T-cell (primary cell): Measurements from ENCODE around the gene SIAE. TPM values are rescaled to one million over a fixed set of nuclear protein-coding genes. Genes with fewer than 3 reads are reported as not detected.

ENCODE experiments used
- ATAC-seq, 4 experiments: fragments of 200-7000 bp in 3 of 4; fragments of 150-1000 bp in 1 of 4; cut with Tn5 transposase; replicated peaks in 1 of 4; 1 replicate in 3 of 4; 2 replicates in 1 of 4; pipeline ENCODE4 v1.10.0; 2021; ENCODE audit warnings: moderate library complexity in 3 of 4, mild to moderate bottlenecking in 2 of 4, moderate number of reproducible peaks in 1 of 4
- CTCF ChIA-PET, 2 donors: fragments of 300-600 bp; sonication (Branson Sonifier 250); formaldehyde crosslinking; loops; one replicate each; lab custom pipeline; 2022; ENCODE audit warnings: antibody characterized with exemption in 2 of 2; lab: Charles Lee
- POLR2A ChIA-PET, 2 donors: fragments of 300-600 bp; sonication (Branson Sonifier 250); formaldehyde crosslinking; loops; one replicate each; lab custom pipeline; 2022; ENCODE audit warnings: antibody characterized with exemption in 2 of 2; lab: Charles Lee
- DNase-seq, 35 experiments: peaks; one replicate each; pipeline versions ENCODE4 v3.0.0 to v3.0.0-alpha.2; 2013 to 2023
- H3K27ac ChIP-seq: one replicate; pipeline ENCODE4 v1.5.1; 2013; ENCODE audit warnings: low read length
- H3K27me3 ChIP-seq, 2 experiments: replicated peaks in 1 of 2; 1 replicate in 1 of 2; 2 replicates in 1 of 2; pipeline versions ENCODE4 v1.6.1 to v1.7.0; 2013; ENCODE audit warnings: low read length in 1 of 2, mixed read lengths in 1 of 2; ENCODE audit not compliant: control insufficient read depth in 2 of 2, insufficient read depth in 2 of 2; ENCODE audit errors: extremely low read depth in 1 of 2
- H3K36me3 ChIP-seq, 2 donors: 1 replicate in 1 of 2; 2 replicates in 1 of 2; pipeline versions ENCODE4 v1.6.1 to v1.7.0; 2013; ENCODE audit warnings: low read length in 1 of 2; ENCODE audit not compliant: control insufficient read depth in 2 of 2, insufficient read depth in 1 of 2; ENCODE audit errors: extremely low read depth in 1 of 2
- H3K4me1 ChIP-seq, 2 experiments: 1 replicate in 1 of 2; 2 replicates in 1 of 2; pipeline versions ENCODE4 v1.6.1 to v1.7.0; 2013; ENCODE audit warnings: low read length in 2 of 2, mixed read lengths in 1 of 2; ENCODE audit not compliant: insufficient read depth in 2 of 2, control insufficient read depth in 1 of 2; ENCODE audit errors: extremely low read depth in 1 of 2
- H3K4me3 ChIP-seq, 2 donors: 1 replicate in 1 of 2; 2 replicates in 1 of 2; pipeline versions ENCODE4 v1.5.1 to v1.7.0; 2013; ENCODE audit warnings: mild to moderate bottlenecking in 2 of 2, low read length in 1 of 2, moderate library complexity in 1 of 2; ENCODE audit not compliant: control insufficient read depth in 1 of 2; ENCODE audit errors: extremely low read depth in 1 of 2
- H3K9me3 ChIP-seq: 2 replicates; pipeline ENCODE4 v1.7.0; 2013
- H3K27ac Mint-ChIP-seq, 2 donors: one replicate each; pipeline ENCODE4 v1.8.0; 2020 to 2021; ENCODE audit warnings: mild to moderate bottlenecking in 2 of 2, mixed read lengths in 2 of 2
- H3K27me3 Mint-ChIP-seq, 2 donors: one replicate each; pipeline ENCODE4 v1.8.0; 2021 to 2022; ENCODE audit warnings: mixed read lengths in 2 of 2
- H3K36me3 Mint-ChIP-seq: one replicate; pipeline ENCODE4 v1.8.0; 2021; ENCODE audit warnings: mixed read lengths
- H3K4me1 Mint-ChIP-seq, 3 donors: one replicate each; pipeline ENCODE4 v1.8.0; 2020 to 2022; ENCODE audit warnings: mixed read lengths in 3 of 3, mild to moderate bottlenecking in 1 of 3
- H3K4me3 Mint-ChIP-seq, 3 donors: one replicate each; pipeline ENCODE4 v1.8.0; 2020 to 2022; ENCODE audit warnings: mild to moderate bottlenecking in 3 of 3, mixed read lengths in 3 of 3, moderate library complexity in 3 of 3
- H3K9me3 Mint-ChIP-seq, 3 donors: one replicate each; pipeline ENCODE4 v1.8.0; 2020 to 2022; ENCODE audit warnings: mixed read lengths in 3 of 3
- WGBS: methylation state at CpG from one replicate; pipeline ENCODE4 v1.1.5; 2013; ENCODE audit warnings: missing lambda C conversion rate; ENCODE audit not compliant: insufficient coverage; 5-methylcytosine and 5-hydroxymethylcytosine counted together
- total RNA-seq, 35 experiments: library from RNA in 6 of 35; stranded (reverse) in 6 of 35; fragments of 120-200 nt in 1 of 35; gene quantifications; one replicate each; pipeline versions ENCODE4 v1.2.1 to v1.2.4 and lab custom pipeline; 2013 to 2026

Gene SIAE
- total RNA-seq, 5 donors from 2014 or later (not counting 1 experiment from before 2014, with no cell fraction given), result 3.7 to 9.7 (median 6.2) TPM

GRCh38 chr11:124674168-124674517 is 604 bp upstream of the SIAE start:
- Histone ChIP-seq H3K4me1 (peaks cover 29 to 32% of the 10 kb centered on the region in 2 experiments), H3K27ac (peak overlapping the region; percentile 78), H3K4me3 (peak overlapping the region in 1 of 2 donors; percentile 77), H3K27me3 (no peaks in the 10 kb centered on the region), H3K9me3 (no peaks in the 10 kb centered on the region), H3K36me3 (no peaks in the 10 kb centered on the region)
- ATAC-seq (no peak), DNase-seq (peak in 1 of 35 experiments; percentile 8)
- 50% methylated on average over 12 of the region's 18 CpGs for WGBS
- H3K36me3 Mint-ChIP-seq, result no peaks in the 10 kb centered on the region
- H3K27me3 Mint-ChIP-seq, result no peaks in the 10 kb centered on the region
- H3K4me1 Mint-ChIP-seq, result peaks cover 29 to 34% (median 31%) of the 10 kb centered on the region in 3 donors
- CTCF ChIA-PET, result interaction anchor here (0.6 to 1.4 kb wide), 11 partner anchors 9 to 916 kb away, joined by 3 to 10 read pairs (median 3); partner anchors contain the start of gene TBRG1 (in 1 of the 2)
- H3K4me3 Mint-ChIP-seq, result peak overlapping the region; percentile 80 to 88 (median 84)
- no peaks in the 10 kb centered on the region for H3K9me3 Mint-ChIP-seq
- peak overlapping the region; percentile 91 for H3K27ac Mint-ChIP-seq
- POLR2A ChIA-PET, result interaction anchor here (0.6 to 1.0 kb wide), 8 partner anchors 12 to 959 kb away, joined by 3 to 6 read pairs (median 4); partner anchors contain the start of genes MSANTD2 (in 1 of the 2) and TBRG1 (in 1 of the 2)

GRCh38 chr11:124672536-124673215 is 863 bp downstream of the SIAE start:
- Mint-ChIP-seq H3K27me3 (no peaks in the 10 kb centered on the region), H3K4me3 (peak overlapping the region; percentile 80 to 88 (median 84)), H3K36me3 (no peaks in the 10 kb centered on the region), H3K9me3 (no peaks in the 10 kb centered on the region), H3K4me1 (peaks cover 29 to 34% (median 31%) of the 10 kb centered on the region in 3 donors), H3K27ac (peak overlapping the region; percentile 77 to 91)
- ATAC-seq (no peak), DNase-seq (peak in 1 of 35 experiments; percentile 21)
- Histone ChIP-seq H3K9me3 (no peaks in the 10 kb centered on the region), H3K4me1 (peaks cover 30 to 33% of the 10 kb centered on the region in 2 experiments), H3K27me3 (no peaks in the 10 kb centered on the region), H3K4me3 (peak overlapping the region; percentile 71 to 77), H3K27ac (peak overlapping the region; percentile 78), H3K36me3 (no peaks in the 10 kb centered on the region)
- 92% methylated on average over 2 of the region's 7 CpGs for WGBS
- ChIA-PET POLR2A (no interaction called here), CTCF (interaction anchor here (1.0 to 1.4 kb wide), 3 partner anchors 50 to 121 kb away, joined by 3 to 9 read pairs (median 4); partner anchors contain the start of gene TBRG1 (in 1 of the 2))

GRCh38 chr11:124670732-124671131 is 2.8 kb downstream of the SIAE start:
- Mint-ChIP-seq H3K4me1 (peaks cover 29 to 34% (median 30%) of the 10 kb centered on the region in 3 donors), H3K36me3 (peaks cover 4% of the 10 kb centered on the region), H3K27me3 (no peaks in the 10 kb centered on the region), H3K4me3 (peak overlapping the region; percentile 1 to 55 (median 19)), H3K9me3 (no peaks in the 10 kb centered on the region), H3K27ac (peak overlapping the region; percentile 72 to 80)
- Histone ChIP-seq H3K36me3 (no peaks in the 10 kb centered on the region), H3K27ac (no peak overlapping the region), H3K4me3 (no peak overlapping the region), H3K27me3 (no peaks in the 10 kb centered on the region), H3K9me3 (no peaks in the 10 kb centered on the region), H3K4me1 (peaks cover 30 to 33% of the 10 kb centered on the region in 2 experiments)
- DNase-seq (peak in 34 of 35 experiments; percentile 25 to 77 (median 57)), ATAC-seq (peak; percentile 56 to 75 (median 63))
- 31% methylated on average over 2 of the region's 3 CpGs for WGBS
- ChIA-PET CTCF (interaction anchor here (0.5 to 3.5 kb wide), 24 partner anchors 16 to 283 kb away, joined by 3 to 59 read pairs (median 6); partner anchors contain the start of genes ESAM (in 2 of the 2), CCDC15 (in 1 of the 2), MSANTD2 (in 1 of the 2) and TBRG1 (in 1 of the 2)), POLR2A (interaction anchor here (0.5 to 1.0 kb wide), 5 partner anchors 48 to 187 kb away, joined by 3 to 5 read pairs (median 3); partner anchors contain the start of gene TBRG1 (in 1 of the 2))

GRCh38 chr11:124669193-124669592 is 4.3 kb downstream of the SIAE start:
- no peak overlapping the region for H3K27ac Mint-ChIP-seq

GRCh38 chr11:124667601-124668000 is 5.9 kb downstream of the SIAE start:
- POLR2A ChIA-PET, result no interaction called here
- H3K36me3 Mint-ChIP-seq, result peaks cover 13% of the 10 kb centered on the region
- no peaks in the 10 kb centered on the region for H3K36me3 ChIP-seq
- CTCF ChIA-PET, result interaction anchor here in 1 of 2 donors (0.6 kb wide), 1 partner anchor 8 kb away, joined by 4 read pairs; no protein-coding TSS in a partner anchor
- peaks cover 13 to 26% of the 10 kb centered on the region in 2 experiments for H3K4me1 ChIP-seq
- H3K27ac Mint-ChIP-seq, result no peak overlapping the region
- H3K9me3 ChIP-seq, result no peaks in the 10 kb centered on the region
- H3K9me3 Mint-ChIP-seq, result no peaks in the 10 kb centered on the region
- H3K4me1 Mint-ChIP-seq, result peaks cover 6 to 20% (median 11%) of the 10 kb centered on the region in 3 donors
- ATAC-seq (no peak), DNase-seq (no peak)
- H3K27ac ChIP-seq, result no peak overlapping the region
- 98% methylated on average over 3 of the region's 3 CpGs for WGBS
- H3K27me3 Mint-ChIP-seq, result no peaks in the 10 kb centered on the region
- H3K4me3 Mint-ChIP-seq, result no peak overlapping the region
- H3K4me3 ChIP-seq, result no peak overlapping the region
- H3K27me3 ChIP-seq, result no peaks in the 10 kb centered on the region

More at GRCh38 chr11:124669193-124669592, 4.3 kb downstream of the SIAE start:
- 33% methylated on average over 3 of the region's 8 CpGs for WGBS
- H3K4me3 ChIP-seq, result no peak overlapping the region
- peaks cover 19 to 30% (median 22%) of the 10 kb centered on the region in 3 donors for H3K4me1 Mint-ChIP-seq
- DNase-seq (peak in 24 of 35 experiments; percentile 4 to 79 (median 20)), ATAC-seq (no peak)
- H3K9me3 ChIP-seq, result no peaks in the 10 kb centered on the region
- no peaks in the 10 kb centered on the region for H3K36me3 ChIP-seq
- peaks cover 13% of the 10 kb centered on the region for H3K36me3 Mint-ChIP-seq
- H3K4me3 Mint-ChIP-seq, result no peak overlapping the region
- no peak overlapping the region for H3K27ac ChIP-seq
- ChIA-PET POLR2A (interaction anchor here in 1 of 2 donors (0.5 to 0.6 kb wide), 2 partner anchors 77 to 94 kb away, joined by 3 to 6 read pairs; no protein-coding TSS in a partner anchor), CTCF (interaction anchor here (0.6 to 3.5 kb wide), 35 partner anchors 9 to 287 kb away, joined by 3 to 59 read pairs (median 4); partner anchors contain the start of genes ESAM (in 2 of the 2), MSANTD2 (in 1 of the 2), NRGN (in 1 of the 2) and TBRG1 (in 1 of the 2))
- no peaks in the 10 kb centered on the region for H3K27me3 Mint-ChIP-seq
- no peaks in the 10 kb centered on the region for H3K27me3 ChIP-seq
- H3K9me3 Mint-ChIP-seq, result no peaks in the 10 kb centered on the region
- peaks cover 26 to 31% of the 10 kb centered on the region in 2 experiments for H3K4me1 ChIP-seq

GRCh38 chr11:124663861-124664260 is 9.7 kb downstream of the SIAE start:
- ChIA-PET CTCF (interaction anchor here (0.6 to 1.3 kb wide), 3 partner anchors 82 to 173 kb away, joined by 3 to 4 read pairs (median 3); no protein-coding TSS in a partner anchor), POLR2A (no interaction called here)
- peaks cover 18% of the 10 kb centered on the region for H3K36me3 Mint-ChIP-seq
- no peaks in the 10 kb centered on the region for H3K4me1 Mint-ChIP-seq
- WGBS, result no CpG with 5 or more reads among the region's 2 CpGs
- Histone ChIP-seq H3K4me1 (no peaks in the 10 kb centered on the region), H3K36me3 (peaks cover 0 to 4% of the 10 kb centered on the region in 2 donors), H3K4me3 (no peak overlapping the region), H3K27me3 (no peaks in the 10 kb centered on the region), H3K9me3 (no peaks in the 10 kb centered on the region), H3K27ac (no peak overlapping the region)
- H3K9me3 Mint-ChIP-seq, result no peaks in the 10 kb centered on the region
- no peak overlapping the region for H3K4me3 Mint-ChIP-seq
- H3K27me3 Mint-ChIP-seq, result no peaks in the 10 kb centered on the region
- ATAC-seq, result no peak
- H3K27ac Mint-ChIP-seq, result no peak overlapping the region
- DNase-seq, result no peak
